Activated effector memory CD4-positive, alpha-beta T cell treated with Interleukin-2 at 50 U/mL for 16 hours (primary cell): ENCODE measurements around the gene PLEK2.
"Not testable (repeated sequence)": the region's sequence is repeated elsewhere in the genome, so short reads cannot be mapped to it uniquely, and the experiment has no call there.

ENCODE experiments used
- DNase-seq: peaks from one replicate; pipeline ENCODE4 v3.0.0-alpha.2; 2020

The PLEK2 gene

GRCh38 chr14:67357186-67357968 is 54.6 kb downstream of the PLEK2 start:
- no peak for DNase-seq

DNA sequence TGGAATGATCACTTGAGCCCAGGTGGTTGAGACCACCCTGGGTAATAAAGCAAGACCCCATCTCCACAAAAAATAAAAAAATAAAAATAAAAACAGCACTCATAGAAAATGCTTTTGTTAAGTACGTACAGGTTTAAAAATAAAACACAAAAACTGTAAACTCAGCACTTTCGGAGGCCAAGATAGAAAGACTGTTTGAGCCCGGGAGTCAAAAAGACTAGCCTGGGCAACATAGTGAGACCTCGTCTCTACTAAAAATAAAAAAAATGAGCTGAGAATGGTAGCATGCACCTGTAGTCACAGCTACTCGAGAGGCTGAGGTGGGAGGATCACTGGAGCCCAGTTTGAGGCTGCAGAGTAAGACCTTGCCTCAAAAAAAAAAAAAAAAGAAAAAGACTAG is 59.9 kb downstream of the PLEK2 start:
- DNase-seq, result no peak

DNA sequence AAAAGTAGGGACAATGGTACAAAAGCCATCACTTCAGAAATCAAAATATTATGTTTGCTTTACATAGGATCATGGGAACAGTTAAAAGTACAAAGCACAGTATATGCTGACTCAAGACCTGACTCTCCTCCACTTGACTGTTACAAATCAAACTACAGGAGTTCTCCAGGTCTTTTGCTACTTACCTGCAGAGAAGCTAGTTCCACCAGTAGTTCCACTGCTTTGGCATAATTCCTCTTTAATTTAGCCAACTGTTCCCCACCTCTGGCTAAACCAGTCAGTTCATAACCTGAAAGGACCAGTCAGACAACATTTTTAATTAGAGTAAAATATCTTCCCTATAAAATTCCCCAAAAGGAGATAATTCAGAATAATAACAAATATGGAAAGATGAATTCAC is 66.4 kb downstream of the PLEK2 start:
- no peak for DNase-seq

DNA sequence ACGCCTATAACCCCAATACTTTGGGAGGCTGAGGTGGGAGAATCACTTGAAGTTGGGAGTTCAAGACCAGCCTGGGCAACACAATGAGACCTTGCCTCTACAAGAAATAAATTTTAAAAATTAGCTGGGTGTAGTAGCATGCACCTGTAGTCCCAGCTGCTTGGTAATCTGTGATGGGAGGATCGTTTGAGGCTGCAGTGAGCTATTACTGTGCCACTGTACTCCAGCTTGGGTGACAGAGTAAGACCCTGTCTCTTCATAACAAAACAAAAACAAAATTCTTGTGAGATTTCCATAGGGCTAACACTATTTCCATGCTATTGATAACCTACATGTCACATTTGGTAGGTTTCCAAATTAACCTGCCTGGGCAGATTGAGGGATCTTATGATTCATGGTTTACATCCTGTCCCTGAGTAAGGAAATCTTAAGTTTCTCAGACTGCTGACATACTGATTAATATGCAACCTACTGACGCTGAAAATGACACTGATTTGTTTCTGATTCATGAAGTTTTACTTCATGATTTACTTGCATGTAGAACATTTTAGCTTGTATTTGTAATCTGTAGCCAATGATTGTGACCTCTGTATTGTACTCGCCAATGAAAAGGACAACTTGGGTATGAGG is 68.2 kb downstream of the PLEK2 start:
- DNase-seq, result no peak

DNA sequence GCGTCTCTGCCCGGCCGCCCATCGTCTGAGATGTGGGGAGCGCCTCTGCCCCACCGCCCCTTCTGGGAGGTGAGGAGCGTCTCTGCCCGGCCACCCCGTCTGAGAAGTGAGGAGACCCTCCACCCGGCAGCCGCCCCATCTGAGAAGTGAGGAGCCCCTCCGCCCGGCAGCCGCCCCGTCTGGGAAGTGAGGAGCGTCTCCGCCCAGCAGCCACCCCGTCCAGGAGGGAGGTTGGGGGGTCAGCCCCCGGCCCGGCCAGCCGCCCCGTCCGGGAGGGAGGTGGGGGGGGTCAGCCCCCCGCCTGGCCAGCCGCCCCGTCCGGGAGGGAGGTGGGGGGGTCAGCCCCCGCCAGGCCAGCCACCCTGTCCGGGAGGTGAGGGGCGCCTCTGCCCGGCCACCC is 70.7 kb downstream of the PLEK2 start:
- DNase-seq, result not testable (repeated sequence)
